HEK293T (cell line): Measurements from ENCODE around the gene GRPEL2.

Experiments
- ARNT ChIP-seq: fragments of 450-650 bp; IDR thresholded peaks from 2 replicates; pipeline ENCODE4 v1.6.1; 2017; ENCODE audit warnings: mild to moderate bottlenecking
- BHLHE40 ChIP-seq: fragments of 450-650 bp; IDR thresholded peaks from 2 replicates; pipeline ENCODE4 v1.6.1; 2016; ENCODE audit warnings: mild to moderate bottlenecking, moderate library complexity, borderline replicate concordance
- FOXM1 ChIP-seq: fragments of 450-650 bp; IDR thresholded peaks from 2 replicates; pipeline ENCODE4 v1.6.1; 2017; ENCODE audit warnings: mild to moderate bottlenecking, borderline replicate concordance
- NFRKB ChIP-seq: fragments of 450-650 bp; IDR thresholded peaks from 2 replicates; pipeline ENCODE4 v1.6.1; 2016; ENCODE audit warnings: mild to moderate bottlenecking, moderate library complexity
- SP1 ChIP-seq: fragments of 450-650 bp; IDR thresholded peaks from 2 replicates; pipeline ENCODE4 v1.6.1; 2017
- SUZ12 ChIP-seq: fragments of 450-650 bp; IDR thresholded peaks from 2 replicates; pipeline ENCODE4 v1.6.1; 2016; ENCODE audit warnings: mild to moderate bottlenecking

- TF ChIP-seq NFRKB, result no peak
- TF ChIP-seq SP1, result no peak
- TF ChIP-seq BHLHE40, result no peak
- no peak for TF ChIP-seq SUZ12
- no peak for TF ChIP-seq FOXM1
- TF ChIP-seq ARNT, result no peak
These were observed 29.5 kb downstream of the GRPEL2 start for GRCh38 chr5:149374801-149375200.
